HepG2 (cell line): ENCODE measurements around the gene MS4A6A.

Experiments used
- CREB1 ChIP-seq, 2 experiments: fragments of 450-650 bp in 1 of 2; IDR thresholded peaks; 2 replicates each; pipeline ENCODE4 v1.6.1; 2016 to 2017; ENCODE audit warnings: control low read depth in 1 of 2, mild to moderate bottlenecking in 1 of 2, missing compliant biosample characterization in 1 of 2, missing genetic modification characterization in 1 of 2
- HNF4A ChIP-seq: sonication (generic); formaldehyde crosslinking; IDR thresholded peaks from 2 replicates; pipeline ENCODE4 v1.4.0; 2020; ENCODE audit warnings: missing genetic modification reagents
- IRF2 ChIP-seq: IDR thresholded peaks from 2 replicates; pipeline ENCODE4 v1.6.1; 2018; ENCODE audit warnings: missing genetic modification reagents, missing compliant biosample characterization
- MYC ChIP-seq: sonication (generic); formaldehyde crosslinking; IDR thresholded peaks from 2 replicates; pipeline ENCODE4 v1.9.0; 2021; ENCODE audit warnings: missing genetic modification reagents, borderline replicate concordance
- TF ChIP-seq, protein P1 (sequence below): sonication (generic); formaldehyde crosslinking; IDR thresholded peaks from 2 replicates; pipeline ENCODE4 v1.5.0; 2020; ENCODE audit warnings: mild to moderate bottlenecking, missing genetic modification reagents, moderate library complexity

DNA sequence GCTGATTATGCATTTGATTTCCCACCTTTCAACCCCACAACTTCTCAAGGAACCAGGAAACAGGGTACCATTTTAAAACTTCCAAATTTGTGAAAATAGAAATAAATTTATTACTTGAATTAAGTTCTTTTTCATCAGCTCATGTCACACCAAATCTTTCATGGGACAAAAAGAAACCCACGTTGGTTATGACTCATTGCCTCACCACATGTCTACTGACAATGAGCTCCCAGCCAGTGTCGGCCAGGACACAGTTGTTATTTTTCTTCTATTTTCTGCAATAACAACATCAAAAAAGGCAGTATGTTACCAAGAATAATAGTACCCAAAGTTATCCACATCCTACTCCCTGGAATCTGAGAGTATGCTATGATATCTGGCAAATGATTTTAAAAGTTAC lies 17.3 kb downstream of the MS4A6A start:
- TF ChIP-seq HNF4A (CRISPR knock-in tag) = no peak
- no peak for TF ChIP-seq MYC
- no peak for TF ChIP-seq IRF2 (CRISPR knock-in tag)
- TF ChIP-seq, protein P1, sequence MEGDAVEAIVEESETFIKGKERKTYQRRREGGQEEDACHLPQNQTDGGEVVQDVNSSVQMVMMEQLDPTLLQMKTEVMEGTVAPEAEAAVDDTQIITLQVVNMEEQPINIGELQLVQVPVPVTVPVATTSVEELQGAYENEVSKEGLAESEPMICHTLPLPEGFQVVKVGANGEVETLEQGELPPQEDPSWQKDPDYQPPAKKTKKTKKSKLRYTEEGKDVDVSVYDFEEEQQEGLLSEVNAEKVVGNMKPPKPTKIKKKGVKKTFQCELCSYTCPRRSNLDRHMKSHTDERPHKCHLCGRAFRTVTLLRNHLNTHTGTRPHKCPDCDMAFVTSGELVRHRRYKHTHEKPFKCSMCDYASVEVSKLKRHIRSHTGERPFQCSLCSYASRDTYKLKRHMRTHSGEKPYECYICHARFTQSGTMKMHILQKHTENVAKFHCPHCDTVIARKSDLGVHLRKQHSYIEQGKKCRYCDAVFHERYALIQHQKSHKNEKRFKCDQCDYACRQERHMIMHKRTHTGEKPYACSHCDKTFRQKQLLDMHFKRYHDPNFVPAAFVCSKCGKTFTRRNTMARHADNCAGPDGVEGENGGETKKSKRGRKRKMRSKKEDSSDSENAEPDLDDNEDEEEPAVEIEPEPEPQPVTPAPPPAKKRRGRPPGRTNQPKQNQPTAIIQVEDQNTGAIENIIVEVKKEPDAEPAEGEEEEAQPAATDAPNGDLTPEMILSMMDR (CRISPR knock-in tag) = no peak
- no peak for TF ChIP-seq CREB1 (IDR thresholded peaks at IDR 0.05)
- TF ChIP-seq CREB1 (CRISPR knock-in tag; IDR thresholded peaks at IDR 0.05) = no peak
